Renal cortex interstitium (tissue), 11 donors: ENCODE measurements around the gene PABPN1L. TPM values are rescaled to one million over a fixed set of nuclear protein-coding genes. Genes with fewer than 3 reads are reported as not detected.

Experiments used
- DNase-seq, 11 donors: peaks; one replicate each; pipeline ENCODE4 v3.0.0-alpha.2; 2013; ENCODE audit warnings: low read depth in 9 of 11, low spot score in 4 of 11; ENCODE audit errors: extremely low read depth in 1 of 11
- polyA plus RNA-seq, 3 donors: library from polyadenylated mRNA; unstranded; fragments of 120-200 nt; gene quantifications; one replicate each; pipeline ENCODE4 v1.2.1, GENCODE V29; 2013; ENCODE audit not compliant: insufficient read length in 3 of 3

The PABPN1L gene
- polyA plus RNA-seq, 3 donors, result not detected

- no peak for DNase-seq
Measured at GRCh38 chr16:88888057-88888456, 21.6 kb upstream of the PABPN1L start.

GRCh38 chr16:88886845-88887521 lies 20.5 kb upstream of the PABPN1L start:
- peak in 4 of 11 donors; percentile 35 to 67 (median 39) for DNase-seq

- no peak for DNase-seq
Measured at GRCh38 chr16:88886420-88886844, 20.0 kb upstream of the PABPN1L start.

GRCh38 chr16:88885693-88886280 lies 19.3 kb upstream of the PABPN1L start:
- DNase-seq, result no peak

- no peak for DNase-seq
Measured at GRCh38 chr16:88884569-88885271, 18.3 kb upstream of the PABPN1L start.

- DNase-seq, result no peak
Measured at GRCh38 chr16:88883946-88884345, 17.5 kb upstream of the PABPN1L start.

- no peak for DNase-seq
Measured at GRCh38 chr16:88883117-88883895, 16.8 kb upstream of the PABPN1L start.

- no peak for DNase-seq
Measured at GRCh38 chr16:88882358-88883030, 16.0 kb upstream of the PABPN1L start.

GRCh38 chr16:88881675-88882357 lies 15.4 kb upstream of the PABPN1L start:
- DNase-seq, result no peak

GRCh38 chr16:88881007-88881615 lies 14.7 kb upstream of the PABPN1L start:
- no peak for DNase-seq

- DNase-seq, result no peak
Measured at GRCh38 chr16:88880226-88881006, 14.0 kb upstream of the PABPN1L start.

- DNase-seq, result no peak
Measured at GRCh38 chr16:88879788-88880055, 13.3 kb upstream of the PABPN1L start.

- DNase-seq, result no peak
Measured at GRCh38 chr16:88878967-88879787, 12.7 kb upstream of the PABPN1L start.

GRCh38 chr16:88878356-88878755 lies 11.9 kb upstream of the PABPN1L start:
- DNase-seq, result no peak

GRCh38 chr16:88877564-88878289 lies 11.3 kb upstream of the PABPN1L start:
- no peak for DNase-seq

GRCh38 chr16:88876942-88877526 lies 10.6 kb upstream of the PABPN1L start:
- no peak for DNase-seq
